ENCODE measurements around the gene ELFN2.

The ELFN2 gene, protein sequence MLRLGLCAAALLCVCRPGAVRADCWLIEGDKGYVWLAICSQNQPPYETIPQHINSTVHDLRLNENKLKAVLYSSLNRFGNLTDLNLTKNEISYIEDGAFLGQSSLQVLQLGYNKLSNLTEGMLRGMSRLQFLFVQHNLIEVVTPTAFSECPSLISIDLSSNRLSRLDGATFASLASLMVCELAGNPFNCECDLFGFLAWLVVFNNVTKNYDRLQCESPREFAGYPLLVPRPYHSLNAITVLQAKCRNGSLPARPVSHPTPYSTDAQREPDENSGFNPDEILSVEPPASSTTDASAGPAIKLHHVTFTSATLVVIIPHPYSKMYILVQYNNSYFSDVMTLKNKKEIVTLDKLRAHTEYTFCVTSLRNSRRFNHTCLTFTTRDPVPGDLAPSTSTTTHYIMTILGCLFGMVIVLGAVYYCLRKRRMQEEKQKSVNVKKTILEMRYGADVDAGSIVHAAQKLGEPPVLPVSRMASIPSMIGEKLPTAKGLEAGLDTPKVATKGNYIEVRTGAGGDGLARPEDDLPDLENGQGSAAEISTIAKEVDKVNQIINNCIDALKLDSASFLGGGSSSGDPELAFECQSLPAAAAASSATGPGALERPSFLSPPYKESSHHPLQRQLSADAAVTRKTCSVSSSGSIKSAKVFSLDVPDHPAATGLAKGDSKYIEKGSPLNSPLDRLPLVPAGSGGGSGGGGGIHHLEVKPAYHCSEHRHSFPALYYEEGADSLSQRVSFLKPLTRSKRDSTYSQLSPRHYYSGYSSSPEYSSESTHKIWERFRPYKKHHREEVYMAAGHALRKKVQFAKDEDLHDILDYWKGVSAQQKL

DNA sequence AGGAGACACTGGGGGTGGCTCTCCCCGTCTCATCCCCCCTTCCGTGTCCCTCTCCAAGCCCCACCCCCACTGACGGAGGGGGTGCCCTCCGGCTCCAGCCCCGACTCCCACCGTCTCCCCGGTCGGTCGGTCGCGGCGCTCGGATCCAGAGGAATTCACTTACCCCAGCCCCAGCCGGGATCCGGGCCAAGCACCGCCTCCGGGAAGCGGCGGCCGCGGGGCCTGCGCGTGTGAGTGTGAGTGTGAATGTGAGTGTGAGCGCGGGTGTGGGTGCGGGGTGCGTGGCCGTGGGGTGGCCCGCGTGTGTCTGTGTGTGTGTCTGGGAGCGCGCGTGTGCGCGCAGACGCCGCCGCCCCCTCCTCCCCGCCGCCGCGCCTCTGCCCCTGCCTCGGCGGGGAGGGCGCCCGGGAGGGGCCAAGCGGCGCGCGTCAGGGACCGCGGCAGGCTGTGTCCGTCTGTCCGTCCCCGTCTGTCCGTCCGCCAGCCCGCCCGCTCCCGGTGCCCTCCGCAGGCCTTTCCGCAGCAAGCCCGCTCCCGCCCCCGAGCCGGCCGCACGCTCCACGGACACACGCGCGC lies at the start of gene ELFN2:
TSS of gene ELFN2 (minus strand) at position 345 of the 576 bp plus-strand sequence. CDS start 51,945 bp downstream, outside the sequence.
- no peak for DNase-seq (ENCODE audit: extremely low spot score)
- TF ChIP-seq, protein P1, sequence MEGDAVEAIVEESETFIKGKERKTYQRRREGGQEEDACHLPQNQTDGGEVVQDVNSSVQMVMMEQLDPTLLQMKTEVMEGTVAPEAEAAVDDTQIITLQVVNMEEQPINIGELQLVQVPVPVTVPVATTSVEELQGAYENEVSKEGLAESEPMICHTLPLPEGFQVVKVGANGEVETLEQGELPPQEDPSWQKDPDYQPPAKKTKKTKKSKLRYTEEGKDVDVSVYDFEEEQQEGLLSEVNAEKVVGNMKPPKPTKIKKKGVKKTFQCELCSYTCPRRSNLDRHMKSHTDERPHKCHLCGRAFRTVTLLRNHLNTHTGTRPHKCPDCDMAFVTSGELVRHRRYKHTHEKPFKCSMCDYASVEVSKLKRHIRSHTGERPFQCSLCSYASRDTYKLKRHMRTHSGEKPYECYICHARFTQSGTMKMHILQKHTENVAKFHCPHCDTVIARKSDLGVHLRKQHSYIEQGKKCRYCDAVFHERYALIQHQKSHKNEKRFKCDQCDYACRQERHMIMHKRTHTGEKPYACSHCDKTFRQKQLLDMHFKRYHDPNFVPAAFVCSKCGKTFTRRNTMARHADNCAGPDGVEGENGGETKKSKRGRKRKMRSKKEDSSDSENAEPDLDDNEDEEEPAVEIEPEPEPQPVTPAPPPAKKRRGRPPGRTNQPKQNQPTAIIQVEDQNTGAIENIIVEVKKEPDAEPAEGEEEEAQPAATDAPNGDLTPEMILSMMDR (IDR thresholded peaks at IDR 0.05; ENCODE audit: control extremely low read depth, extremely low read depth, low read depth, missing control alignments): no peak
- ChIA-PET POLR2A (no interaction called here), CTCF (interaction anchor here (3.4 kb wide), 1 partner anchor 13 kb away, joined by 27 read pairs; no protein-coding TSS in a partner anchor)

DNA sequence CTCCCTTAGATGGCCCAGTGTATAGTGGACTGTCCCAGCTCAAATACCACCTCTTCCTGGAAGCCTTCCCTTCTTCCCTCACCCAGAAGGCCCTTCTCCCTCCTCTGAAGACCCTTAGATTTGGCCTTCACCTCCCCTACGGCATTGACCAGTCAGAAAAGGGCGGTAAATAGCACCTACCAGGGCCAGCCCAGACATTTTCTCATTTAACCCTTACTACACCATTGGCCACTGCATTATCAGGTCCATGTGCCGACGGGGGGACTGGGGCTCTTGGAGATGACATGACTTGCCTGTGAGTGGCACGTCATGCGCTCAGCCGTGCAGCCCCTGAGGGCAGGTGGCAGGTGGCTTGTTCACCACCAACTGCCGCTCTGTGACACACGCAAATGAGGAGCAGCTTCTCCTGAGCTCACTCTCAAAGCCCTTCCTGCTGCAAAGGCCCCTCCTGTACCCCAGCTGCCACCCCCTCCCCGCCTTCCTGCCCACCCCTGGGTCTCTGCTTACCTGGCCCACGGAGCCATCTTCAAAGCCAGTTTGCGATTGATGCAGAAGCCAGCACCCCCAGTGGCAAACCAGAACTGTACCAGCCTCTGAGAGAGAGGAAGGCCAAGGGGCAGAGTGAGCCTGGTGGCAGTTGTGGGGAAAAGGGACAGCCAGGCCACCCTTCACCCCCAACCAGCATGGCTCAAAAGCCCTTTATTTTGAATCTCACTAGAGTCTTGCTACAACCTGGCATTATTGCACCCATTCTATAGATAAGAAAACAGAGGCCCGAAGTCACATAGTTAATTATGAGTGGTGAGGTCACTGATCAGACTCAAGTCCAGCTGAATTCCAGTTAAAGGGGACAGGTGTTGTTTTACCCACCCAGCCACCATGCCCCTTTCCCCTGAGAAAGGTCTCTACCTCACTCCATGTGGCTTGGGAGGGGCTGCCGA lies 49.4 kb upstream of the ELFN2 start:
- ChIA-PET POLR2A (no interaction called here), CTCF (interaction anchor here (1.0 kb wide), 1 partner anchor 161 kb away, joined by 3 read pairs; no protein-coding TSS in a partner anchor)

DNA sequence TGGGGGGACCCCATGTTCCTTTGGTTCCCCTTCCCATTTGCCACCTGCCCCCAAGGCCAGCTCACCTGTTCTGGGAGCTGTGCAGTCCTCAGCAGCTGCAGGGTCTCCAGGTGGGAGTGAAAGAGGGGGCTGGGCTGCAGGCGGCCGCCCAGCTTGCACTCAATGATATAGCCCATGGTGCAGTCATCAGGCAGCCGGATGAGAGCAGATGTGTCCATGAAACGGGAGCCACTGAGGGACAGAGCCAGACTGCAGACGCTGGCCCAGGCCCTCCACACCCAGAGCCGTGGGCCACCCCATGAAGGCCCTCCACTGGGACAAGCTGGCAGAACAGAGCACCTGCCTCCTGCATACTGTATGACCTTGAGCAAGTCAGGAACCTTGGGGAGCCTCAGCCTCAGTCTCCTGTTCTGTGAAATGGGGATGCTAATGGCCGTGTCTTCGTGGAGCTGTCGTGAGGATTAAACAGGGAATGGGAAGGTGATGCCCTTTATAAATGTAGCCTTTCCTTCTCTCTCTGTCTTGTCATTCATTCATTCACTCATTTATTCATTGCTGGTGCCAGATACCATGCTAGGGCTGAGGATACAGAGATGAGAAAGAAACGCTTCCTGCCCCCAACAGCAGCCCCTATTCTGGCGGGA lies 47.3 kb upstream of the ELFN2 start:
- TF ChIP-seq, protein P1 (IDR thresholded peaks at IDR 0.05; ENCODE audit: control extremely low read depth, extremely low read depth, low read depth, missing control alignments): no peak
- no peak for DNase-seq (ENCODE audit: extremely low spot score)
- ChIA-PET CTCF (interaction anchor here (1.3 kb wide), 1 partner anchor 214 kb away, joined by 3 read pairs; no protein-coding TSS in a partner anchor), POLR2A (no interaction called here)

More for the DNA sequence above, 49.4 kb upstream of the ELFN2 start:
- DNase-seq (ENCODE audit: extremely low spot score): no peak
- TF ChIP-seq, protein P1 (IDR thresholded peaks at IDR 0.05; ENCODE audit: control extremely low read depth, extremely low read depth, low read depth, missing control alignments): no peak

DNA sequence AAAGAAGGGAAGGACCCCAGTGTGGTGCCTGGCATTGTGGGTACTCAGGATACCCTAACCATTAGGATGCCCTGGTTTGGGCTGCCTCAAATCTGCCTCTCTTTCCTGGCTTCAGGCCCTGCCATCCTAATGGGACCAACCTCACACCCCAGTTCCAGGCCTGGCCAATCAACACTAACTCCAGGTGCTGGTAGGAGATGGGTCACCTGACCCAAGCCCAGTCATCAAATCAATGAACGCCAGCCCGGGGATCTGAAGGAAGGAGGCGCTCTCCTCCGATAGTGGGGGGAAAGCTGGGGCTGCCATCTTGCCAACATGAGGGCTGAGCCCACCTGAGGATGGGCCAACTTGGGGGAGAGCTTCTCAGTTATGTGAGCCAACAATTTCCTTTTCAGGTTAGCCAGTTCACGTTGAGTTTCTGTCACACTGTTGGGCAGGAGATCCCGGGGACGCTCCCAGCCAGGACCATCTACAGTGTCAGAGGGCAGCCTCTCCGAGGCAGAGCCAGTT lies 46.2 kb upstream of the ELFN2 start:
- DNase-seq (ENCODE audit: extremely low spot score): no peak
- CTCF ChIA-PET: interaction anchor here (1.1 to 2.6 kb wide), 12 partner anchors 9 to 274 kb away, joined by 3 to 22 read pairs (median 8); partner anchors contain the start of genes LGALS2 and MFNG

DNA sequence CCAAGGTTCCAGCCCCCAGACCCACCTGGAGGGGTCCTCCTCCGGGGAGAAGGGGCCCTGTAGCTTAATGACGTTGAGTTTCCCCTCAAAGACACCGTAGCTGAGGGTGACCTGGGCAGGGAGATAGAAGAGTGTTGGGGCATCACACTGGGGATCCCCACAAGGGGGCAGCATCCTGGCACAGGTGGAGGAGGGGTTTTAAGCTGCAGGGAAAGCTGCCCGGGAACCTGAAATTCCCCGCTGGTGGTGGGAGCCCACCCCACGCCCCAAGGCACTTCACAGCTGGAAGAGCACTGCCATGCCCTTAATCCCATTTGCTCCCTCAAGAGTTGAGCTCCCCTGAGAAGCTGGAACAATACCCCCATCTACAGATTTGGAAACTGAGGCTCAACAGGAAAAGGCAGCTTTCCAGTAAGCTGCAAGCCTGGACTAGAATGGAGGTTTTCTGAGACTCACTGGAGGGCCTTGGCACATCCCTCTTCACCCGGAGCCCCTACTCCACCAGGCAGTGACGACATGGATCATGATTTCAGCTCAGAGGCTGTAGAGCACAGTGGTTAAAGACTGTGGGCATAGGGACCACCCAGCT lies 45.2 kb upstream of the ELFN2 start:
- peak; percentile 55 for DNase-seq (ENCODE audit: extremely low spot score)
- TF ChIP-seq, protein P1 (IDR thresholded peaks at IDR 0.05; ENCODE audit: control extremely low read depth, extremely low read depth, low read depth, missing control alignments): peak; percentile 38
- ChIA-PET CTCF (interaction anchor here (0.7 to 2.6 kb wide), 28 partner anchors 8 to 273 kb away, joined by 3 to 22 read pairs (median 4); partner anchors contain the start of genes LGALS2 and MFNG), POLR2A (no interaction called here)

More for the DNA sequence above, 46.2 kb upstream of the ELFN2 start:
- TF ChIP-seq, protein P1 (IDR thresholded peaks at IDR 0.05; ENCODE audit: control extremely low read depth, extremely low read depth, low read depth, missing control alignments): no peak
- POLR2A ChIA-PET: no interaction called here
